Fibroblast of the aortic adventitia (primary cell): ENCODE measurements around the gene UNC13D. TPM values are rescaled to one million over a fixed set of nuclear protein-coding genes. Genes with fewer than 3 reads are reported as not detected.

Experiments used
- DNase-seq: peaks from one replicate; pipeline ENCODE4 v3.0.0-alpha.2; 2010; ENCODE audit warnings: low read depth
- H3K4me3 ChIP-seq: 2 replicates; pipeline ENCODE4 v1.5.1; 2011; ENCODE audit warnings: low read depth, mild to moderate bottlenecking, control low read depth, low read length, moderate library complexity
- total RNA-seq: library from RNA; depleted of rRNA; stranded (reverse); fragments of >200 nt; gene quantifications from 2 replicates; pipeline ENCODE4 v1.2.3, GENCODE V29; 2012; ENCODE audit warnings: low replicate concordance
- TF ChIP-seq, protein P1 (sequence below): IDR thresholded peaks from 2 replicates; pipeline ENCODE4 v1.5.1; 2011; ENCODE audit warnings: mild to moderate bottlenecking, low read length, control low read depth, inconsistent platforms; ENCODE audit not compliant: insufficient read depth

UNC13D gene
- total RNA-seq, 1 donor, result 0.54 TPM

- TF ChIP-seq, protein P1, sequence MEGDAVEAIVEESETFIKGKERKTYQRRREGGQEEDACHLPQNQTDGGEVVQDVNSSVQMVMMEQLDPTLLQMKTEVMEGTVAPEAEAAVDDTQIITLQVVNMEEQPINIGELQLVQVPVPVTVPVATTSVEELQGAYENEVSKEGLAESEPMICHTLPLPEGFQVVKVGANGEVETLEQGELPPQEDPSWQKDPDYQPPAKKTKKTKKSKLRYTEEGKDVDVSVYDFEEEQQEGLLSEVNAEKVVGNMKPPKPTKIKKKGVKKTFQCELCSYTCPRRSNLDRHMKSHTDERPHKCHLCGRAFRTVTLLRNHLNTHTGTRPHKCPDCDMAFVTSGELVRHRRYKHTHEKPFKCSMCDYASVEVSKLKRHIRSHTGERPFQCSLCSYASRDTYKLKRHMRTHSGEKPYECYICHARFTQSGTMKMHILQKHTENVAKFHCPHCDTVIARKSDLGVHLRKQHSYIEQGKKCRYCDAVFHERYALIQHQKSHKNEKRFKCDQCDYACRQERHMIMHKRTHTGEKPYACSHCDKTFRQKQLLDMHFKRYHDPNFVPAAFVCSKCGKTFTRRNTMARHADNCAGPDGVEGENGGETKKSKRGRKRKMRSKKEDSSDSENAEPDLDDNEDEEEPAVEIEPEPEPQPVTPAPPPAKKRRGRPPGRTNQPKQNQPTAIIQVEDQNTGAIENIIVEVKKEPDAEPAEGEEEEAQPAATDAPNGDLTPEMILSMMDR, result no peak
- no peak for DNase-seq
- H3K4me3 ChIP-seq, result no peak overlapping the region
Observed at GRCh38 chr17:75820094-75821080, 23.8 kb downstream of the UNC13D start.

DNA sequence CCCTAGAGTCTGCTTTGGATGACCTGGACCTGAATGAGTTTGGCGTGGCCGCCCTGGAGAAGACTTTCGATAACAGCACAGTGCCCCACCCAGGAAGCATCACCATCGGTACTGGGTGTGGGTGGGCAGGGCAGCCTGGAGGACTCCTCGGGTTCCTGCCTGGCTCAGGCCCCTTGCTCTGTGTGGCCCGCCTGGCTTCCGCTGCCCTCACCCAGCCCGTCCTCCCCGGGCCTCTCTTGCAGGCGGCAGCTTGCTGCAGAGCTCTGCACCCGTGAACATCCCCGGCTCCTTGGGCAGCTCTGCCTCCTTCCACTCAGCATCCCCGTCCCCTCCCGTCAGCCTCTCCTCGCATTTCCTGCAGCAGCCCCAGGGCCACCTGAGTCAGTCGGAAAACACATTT lies 24.5 kb downstream of the UNC13D start:
- TF ChIP-seq, protein P1, result no peak
- DNase-seq, result no peak
- H3K4me3 ChIP-seq, result no peak overlapping the region

GRCh38 chr17:75819116-75819515 lies 25.1 kb downstream of the UNC13D start:
- TF ChIP-seq, protein P1, result no peak
- H3K4me3 ChIP-seq, result no peak overlapping the region
- DNase-seq, result no peak

DNA sequence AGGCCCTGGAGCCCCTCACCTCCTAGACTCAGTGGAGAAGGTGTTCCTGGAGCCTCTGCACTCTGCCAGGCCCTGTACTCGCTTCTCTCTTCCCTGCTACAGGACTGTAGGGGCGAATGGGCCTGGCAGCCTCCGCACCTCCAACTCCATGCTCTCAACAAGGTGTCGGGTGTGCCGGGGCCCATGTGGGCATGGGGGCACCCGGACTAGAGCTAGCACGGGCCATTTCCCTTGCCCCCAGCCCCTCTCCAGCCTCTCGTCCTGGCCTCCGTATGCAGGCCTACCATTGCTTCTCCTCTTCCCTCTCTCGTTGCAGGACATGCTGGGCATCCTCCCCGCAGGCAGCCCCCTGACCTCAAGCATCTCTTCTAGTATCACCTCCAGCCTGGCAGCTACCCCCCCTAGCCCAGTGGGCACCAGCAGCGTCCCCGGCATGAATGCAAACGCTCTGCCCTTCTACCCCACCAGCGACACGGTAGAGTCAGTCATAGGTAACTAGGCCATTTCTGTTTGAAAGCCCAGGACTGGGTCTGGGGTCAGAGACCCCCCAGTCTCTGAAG lies 25.8 kb downstream of the UNC13D start:
- no peak overlapping the region for H3K4me3 ChIP-seq
- TF ChIP-seq, protein P1, result no peak
- DNase-seq, result no peak

DNA sequence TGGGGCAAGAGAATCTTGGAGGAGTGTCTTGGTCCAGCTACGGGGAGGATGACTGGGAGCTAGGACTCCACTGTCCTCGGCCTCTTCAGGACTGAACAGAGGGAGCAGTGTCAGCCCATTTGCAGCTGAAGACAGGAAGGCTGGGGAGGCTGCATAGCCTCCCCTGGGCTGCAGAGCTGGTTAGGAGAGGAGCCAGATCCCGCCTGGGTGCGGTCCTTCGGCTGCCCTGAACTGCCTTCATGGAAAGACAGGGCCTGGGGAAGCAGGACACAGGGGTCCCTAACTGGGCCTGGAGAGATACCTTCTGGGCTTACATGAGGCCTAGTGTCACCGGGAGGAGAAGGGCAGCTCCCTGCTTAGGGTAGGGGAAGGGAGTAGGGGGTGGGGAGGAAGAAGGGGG lies 26.6 kb downstream of the UNC13D start:
- TF ChIP-seq, protein P1, result no peak
- DNase-seq, result no peak

DNA sequence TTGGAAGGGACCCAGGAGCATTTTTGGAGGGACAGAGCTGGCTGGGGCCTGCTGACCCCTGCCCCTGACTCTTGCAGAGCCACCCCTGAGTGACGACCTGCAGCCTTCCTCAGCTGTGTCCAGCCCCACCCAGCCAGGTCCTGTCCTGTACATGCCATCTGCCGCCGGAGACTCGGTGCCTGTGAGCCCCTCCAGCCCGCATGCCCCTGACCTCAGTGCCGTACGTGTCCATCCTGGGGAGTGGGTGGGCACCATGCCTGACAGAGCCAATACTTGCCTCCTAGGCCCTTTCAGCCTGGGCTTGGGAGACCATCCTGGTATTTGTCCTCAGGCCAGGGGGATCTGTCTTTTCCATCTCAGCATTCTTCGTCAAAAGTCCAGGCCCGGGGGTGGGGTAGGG lies 27.5 kb downstream of the UNC13D start:
- no peak for DNase-seq
- H3K4me3 ChIP-seq, result no peak overlapping the region
- TF ChIP-seq, protein P1, result no peak

More for the DNA sequence above, 26.6 kb downstream of the UNC13D start:
- H3K4me3 ChIP-seq, result no peak overlapping the region
